Measurements from ENCODE around the gene CEMIP.
A peak's percentile ranks its signal among the peaks of the same experiment; 100 is the strongest.

DNA sequence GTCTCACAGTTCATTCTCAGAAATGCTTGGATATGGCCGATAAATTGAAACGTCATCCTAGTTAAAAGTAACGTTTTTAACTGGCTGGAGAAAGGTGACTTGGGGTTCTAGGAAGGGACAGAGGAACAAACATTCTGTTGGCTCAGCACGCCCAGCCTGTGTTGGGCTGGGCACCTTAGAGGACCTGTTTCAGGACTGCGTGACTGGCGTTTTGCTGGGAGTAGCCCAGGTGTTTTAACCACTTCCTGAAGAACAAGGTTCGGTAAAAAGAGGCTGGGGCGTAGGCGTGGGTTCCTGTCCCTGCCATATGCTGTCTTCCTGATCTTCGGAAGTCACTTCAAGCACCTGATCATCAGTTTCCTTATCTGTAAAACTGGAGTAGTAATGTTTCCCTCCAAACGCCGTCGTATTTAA is 220.5 kb downstream of the CEMIP start:
- no peak for TF ChIP-seq NR2C2 (IDR thresholded peaks at IDR 0.05; ENCODE audit: borderline replicate concordance, control insufficient read depth, insufficient read length, low read depth)
- TF ChIP-seq, protein P1, sequence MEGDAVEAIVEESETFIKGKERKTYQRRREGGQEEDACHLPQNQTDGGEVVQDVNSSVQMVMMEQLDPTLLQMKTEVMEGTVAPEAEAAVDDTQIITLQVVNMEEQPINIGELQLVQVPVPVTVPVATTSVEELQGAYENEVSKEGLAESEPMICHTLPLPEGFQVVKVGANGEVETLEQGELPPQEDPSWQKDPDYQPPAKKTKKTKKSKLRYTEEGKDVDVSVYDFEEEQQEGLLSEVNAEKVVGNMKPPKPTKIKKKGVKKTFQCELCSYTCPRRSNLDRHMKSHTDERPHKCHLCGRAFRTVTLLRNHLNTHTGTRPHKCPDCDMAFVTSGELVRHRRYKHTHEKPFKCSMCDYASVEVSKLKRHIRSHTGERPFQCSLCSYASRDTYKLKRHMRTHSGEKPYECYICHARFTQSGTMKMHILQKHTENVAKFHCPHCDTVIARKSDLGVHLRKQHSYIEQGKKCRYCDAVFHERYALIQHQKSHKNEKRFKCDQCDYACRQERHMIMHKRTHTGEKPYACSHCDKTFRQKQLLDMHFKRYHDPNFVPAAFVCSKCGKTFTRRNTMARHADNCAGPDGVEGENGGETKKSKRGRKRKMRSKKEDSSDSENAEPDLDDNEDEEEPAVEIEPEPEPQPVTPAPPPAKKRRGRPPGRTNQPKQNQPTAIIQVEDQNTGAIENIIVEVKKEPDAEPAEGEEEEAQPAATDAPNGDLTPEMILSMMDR (IDR thresholded peaks at IDR 0.05 in 2 of 3, conservative IDR thresholded peaks at IDR 0.05 in 1 of 3; ENCODE audit: control insufficient read depth in 2 of 3, extremely low read depth in 1 of 3, insufficient read depth in 1 of 3, low read depth in 3 of 3, low read length in 3 of 3), result no peak
- no peak for TF ChIP-seq TAF1 (IDR thresholded peaks at IDR 0.05; ENCODE audit: borderline replicate concordance, low read depth, low read length)
- no peak for TF ChIP-seq MYC (IDR thresholded peaks at IDR 0.05; ENCODE audit: insufficient read depth, insufficient read length, insufficient replicate concordance, low read length, severe bottlenecking)
- TF ChIP-seq, protein P2, sequence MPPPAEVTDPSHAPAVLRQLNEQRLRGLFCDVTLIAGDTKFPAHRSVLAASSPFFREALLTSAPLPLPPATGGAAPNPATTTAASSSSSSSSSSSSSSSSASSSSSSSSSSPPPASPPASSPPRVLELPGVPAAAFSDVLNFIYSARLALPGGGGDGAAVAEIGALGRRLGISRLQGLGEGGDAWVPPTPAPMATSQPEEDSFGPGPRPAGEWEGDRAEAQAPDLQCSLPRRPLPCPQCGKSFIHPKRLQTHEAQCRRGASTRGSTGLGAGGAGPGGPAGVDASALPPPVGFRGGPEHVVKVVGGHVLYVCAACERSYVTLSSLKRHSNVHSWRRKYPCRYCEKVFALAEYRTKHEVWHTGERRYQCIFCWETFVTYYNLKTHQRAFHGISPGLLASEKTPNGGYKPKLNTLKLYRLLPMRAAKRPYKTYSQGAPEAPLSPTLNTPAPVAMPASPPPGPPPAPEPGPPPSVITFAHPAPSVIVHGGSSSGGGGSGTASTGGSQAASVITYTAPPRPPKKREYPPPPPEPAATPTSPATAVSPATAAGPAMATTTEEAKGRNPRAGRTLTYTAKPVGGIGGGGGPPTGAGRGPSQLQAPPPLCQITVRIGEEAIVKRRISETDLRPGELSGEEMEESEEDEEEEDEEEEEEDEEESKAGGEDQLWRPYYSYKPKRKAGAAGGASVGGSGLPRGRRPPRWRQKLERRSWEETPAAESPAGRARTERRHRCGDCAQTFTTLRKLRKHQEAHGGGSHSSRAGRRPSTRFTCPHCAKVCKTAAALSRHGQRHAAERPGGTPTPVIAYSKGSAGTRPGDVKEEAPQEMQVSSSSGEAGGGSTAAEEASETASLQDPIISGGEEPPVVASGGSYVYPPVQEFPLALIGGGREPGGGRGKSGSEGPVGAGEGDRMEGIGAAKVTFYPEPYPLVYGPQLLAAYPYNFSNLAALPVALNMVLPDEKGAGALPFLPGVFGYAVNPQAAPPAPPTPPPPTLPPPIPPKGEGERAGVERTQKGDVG (CRISPR knock-in tag; IDR thresholded peaks at IDR 0.05), result no peak
- peak; percentile 48; the same call in 1 of the 2 replicates for TF ChIP-seq POLR2AphosphoS5 (IDR thresholded peaks at IDR 0.05; ENCODE audit: low read length)
- TF ChIP-seq NFYB (IDR thresholded peaks at IDR 0.05; ENCODE audit: insufficient read depth, low read depth, low read length), result no peak
- no peak for TF ChIP-seq ZNF217 (IDR thresholded peaks at IDR 0.05)
- TF ChIP-seq TBL1XR1 (IDR thresholded peaks at IDR 0.05; ENCODE audit: low read depth, low read length), result no peak
- TF ChIP-seq, protein P3, sequence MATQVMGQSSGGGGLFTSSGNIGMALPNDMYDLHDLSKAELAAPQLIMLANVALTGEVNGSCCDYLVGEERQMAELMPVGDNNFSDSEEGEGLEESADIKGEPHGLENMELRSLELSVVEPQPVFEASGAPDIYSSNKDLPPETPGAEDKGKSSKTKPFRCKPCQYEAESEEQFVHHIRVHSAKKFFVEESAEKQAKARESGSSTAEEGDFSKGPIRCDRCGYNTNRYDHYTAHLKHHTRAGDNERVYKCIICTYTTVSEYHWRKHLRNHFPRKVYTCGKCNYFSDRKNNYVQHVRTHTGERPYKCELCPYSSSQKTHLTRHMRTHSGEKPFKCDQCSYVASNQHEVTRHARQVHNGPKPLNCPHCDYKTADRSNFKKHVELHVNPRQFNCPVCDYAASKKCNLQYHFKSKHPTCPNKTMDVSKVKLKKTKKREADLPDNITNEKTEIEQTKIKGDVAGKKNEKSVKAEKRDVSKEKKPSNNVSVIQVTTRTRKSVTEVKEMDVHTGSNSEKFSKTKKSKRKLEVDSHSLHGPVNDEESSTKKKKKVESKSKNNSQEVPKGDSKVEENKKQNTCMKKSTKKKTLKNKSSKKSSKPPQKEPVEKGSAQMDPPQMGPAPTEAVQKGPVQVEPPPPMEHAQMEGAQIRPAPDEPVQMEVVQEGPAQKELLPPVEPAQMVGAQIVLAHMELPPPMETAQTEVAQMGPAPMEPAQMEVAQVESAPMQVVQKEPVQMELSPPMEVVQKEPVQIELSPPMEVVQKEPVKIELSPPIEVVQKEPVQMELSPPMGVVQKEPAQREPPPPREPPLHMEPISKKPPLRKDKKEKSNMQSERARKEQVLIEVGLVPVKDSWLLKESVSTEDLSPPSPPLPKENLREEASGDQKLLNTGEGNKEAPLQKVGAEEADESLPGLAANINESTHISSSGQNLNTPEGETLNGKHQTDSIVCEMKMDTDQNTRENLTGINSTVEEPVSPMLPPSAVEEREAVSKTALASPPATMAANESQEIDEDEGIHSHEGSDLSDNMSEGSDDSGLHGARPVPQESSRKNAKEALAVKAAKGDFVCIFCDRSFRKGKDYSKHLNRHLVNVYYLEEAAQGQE (IDR thresholded peaks at IDR 0.05; ENCODE audit: low read depth, low read length), result no peak
- 0 out of 4 replicates have a peak, but pooled peaks of 1 of the 2 experiments have one; percentile 5 for TF ChIP-seq BHLHE40 (IDR thresholded peaks at IDR 0.05; ENCODE audit: borderline replicate concordance in 1 of 2, low read depth in 2 of 2, low read length in 1 of 2)
- no peak for TF ChIP-seq CEBPB (IDR thresholded peaks at IDR 0.05; ENCODE audit: borderline replicate concordance in 1 of 2, low read depth in 2 of 2, low read length in 2 of 2)
- TF ChIP-seq, protein P4, sequence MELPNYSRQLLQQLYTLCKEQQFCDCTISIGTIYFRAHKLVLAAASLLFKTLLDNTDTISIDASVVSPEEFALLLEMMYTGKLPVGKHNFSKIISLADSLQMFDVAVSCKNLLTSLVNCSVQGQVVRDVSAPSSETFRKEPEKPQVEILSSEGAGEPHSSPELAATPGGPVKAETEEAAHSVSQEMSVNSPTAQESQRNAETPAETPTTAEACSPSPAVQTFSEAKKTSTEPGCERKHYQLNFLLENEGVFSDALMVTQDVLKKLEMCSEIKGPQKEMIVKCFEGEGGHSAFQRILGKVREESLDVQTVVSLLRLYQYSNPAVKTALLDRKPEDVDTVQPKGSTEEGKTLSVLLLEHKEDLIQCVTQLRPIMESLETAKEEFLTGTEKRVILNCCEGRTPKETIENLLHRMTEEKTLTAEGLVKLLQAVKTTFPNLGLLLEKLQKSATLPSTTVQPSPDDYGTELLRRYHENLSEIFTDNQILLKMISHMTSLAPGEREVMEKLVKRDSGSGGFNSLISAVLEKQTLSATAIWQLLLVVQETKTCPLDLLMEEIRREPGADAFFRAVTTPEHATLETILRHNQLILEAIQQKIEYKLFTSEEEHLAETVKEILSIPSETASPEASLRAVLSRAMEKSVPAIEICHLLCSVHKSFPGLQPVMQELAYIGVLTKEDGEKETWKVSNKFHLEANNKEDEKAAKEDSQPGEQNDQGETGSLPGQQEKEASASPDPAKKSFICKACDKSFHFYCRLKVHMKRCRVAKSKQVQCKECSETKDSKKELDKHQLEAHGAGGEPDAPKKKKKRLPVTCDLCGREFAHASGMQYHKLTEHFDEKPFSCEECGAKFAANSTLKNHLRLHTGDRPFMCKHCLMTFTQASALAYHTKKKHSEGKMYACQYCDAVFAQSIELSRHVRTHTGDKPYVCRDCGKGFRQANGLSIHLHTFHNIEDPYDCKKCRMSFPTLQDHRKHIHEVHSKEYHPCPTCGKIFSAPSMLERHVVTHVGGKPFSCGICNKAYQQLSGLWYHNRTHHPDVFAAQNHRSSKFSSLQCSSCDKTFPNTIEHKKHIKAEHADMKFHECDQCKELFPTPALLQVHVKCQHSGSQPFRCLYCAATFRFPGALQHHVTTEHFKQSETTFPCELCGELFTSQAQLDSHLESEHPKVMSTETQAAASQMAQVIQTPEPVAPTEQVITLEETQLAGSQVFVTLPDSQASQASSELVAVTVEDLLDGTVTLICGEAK (IDR thresholded peaks at IDR 0.05; ENCODE audit: borderline replicate concordance), result no peak
- no peak for TF ChIP-seq POLR2A (IDR thresholded peaks at IDR 0.05; ENCODE audit: low read depth, low read length)

Data from GM12878 (cell line).